Measurements from ENCODE around the gene PRR7. TPM values are rescaled to one million over a fixed set of nuclear protein-coding genes. Genes with fewer than 3 reads are reported as not detected.
A peak's percentile ranks its signal among the peaks of the same experiment; 100 is the strongest.
"Not testable (repeated sequence)": the region's sequence is repeated elsewhere in the genome, so short reads cannot be mapped to it uniquely, and the experiment has no call there.

Gene PRR7
- total RNA-seq, 1 donor from 2014 or later: 4.4 TPM

DNA sequence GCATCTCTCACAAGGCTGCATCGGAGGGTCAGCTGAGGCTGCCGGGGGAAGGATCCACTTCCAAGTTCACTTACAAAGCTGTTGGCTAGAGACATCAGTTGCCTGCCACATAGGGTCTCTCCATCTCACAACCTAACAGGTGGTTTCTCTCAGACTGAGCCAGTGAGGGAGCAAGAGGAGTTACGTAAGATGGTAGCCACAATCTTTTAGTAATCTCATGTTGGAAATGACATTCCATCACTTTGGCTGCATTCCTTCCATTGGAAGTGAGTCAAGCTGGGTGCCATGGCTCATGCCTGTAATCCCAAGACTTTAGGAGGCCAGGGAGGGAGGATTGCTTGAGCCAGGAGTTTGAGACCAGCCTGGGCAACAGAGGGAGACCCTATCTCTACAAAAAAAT is 27.6 kb upstream of the PRR7 start:
- Mint-ChIP-seq H3K36me3 (ENCODE audit: unreplicated experiment) (no peaks in the 10 kb centered on the region), H3K27ac (ENCODE audit: unreplicated experiment) (no peak overlapping the region), H3K9me3 (ENCODE audit: unreplicated experiment) (no peaks in the 10 kb centered on the region), H3K4me1 (ENCODE audit: unreplicated experiment) (peaks cover 3% of the 10 kb centered on the region), H3K4me3 (ENCODE audit: unreplicated experiment) (no peak overlapping the region), H3K27me3 (ENCODE audit: unreplicated experiment) (peaks cover under 1% of the 10 kb centered on the region)
- no peak for DNase-seq (ENCODE audit: extremely low spot score, unreplicated experiment)
- TF ChIP-seq CTCF (IDR thresholded peaks at IDR 0.05): no peak

- not testable (repeated sequence) for H3K4me1 Mint-ChIP-seq (ENCODE audit: unreplicated experiment); DNase-seq (ENCODE audit: extremely low spot score, unreplicated experiment); H3K27me3 Mint-ChIP-seq (ENCODE audit: unreplicated experiment); H3K9me3 Mint-ChIP-seq (ENCODE audit: unreplicated experiment); H3K27ac Mint-ChIP-seq (ENCODE audit: unreplicated experiment); H3K36me3 Mint-ChIP-seq (ENCODE audit: unreplicated experiment); H3K4me3 Mint-ChIP-seq (ENCODE audit: unreplicated experiment)
Observed at GRCh38 chr5:177420472-177420871, 26.1 kb upstream of the PRR7 start.

DNA sequence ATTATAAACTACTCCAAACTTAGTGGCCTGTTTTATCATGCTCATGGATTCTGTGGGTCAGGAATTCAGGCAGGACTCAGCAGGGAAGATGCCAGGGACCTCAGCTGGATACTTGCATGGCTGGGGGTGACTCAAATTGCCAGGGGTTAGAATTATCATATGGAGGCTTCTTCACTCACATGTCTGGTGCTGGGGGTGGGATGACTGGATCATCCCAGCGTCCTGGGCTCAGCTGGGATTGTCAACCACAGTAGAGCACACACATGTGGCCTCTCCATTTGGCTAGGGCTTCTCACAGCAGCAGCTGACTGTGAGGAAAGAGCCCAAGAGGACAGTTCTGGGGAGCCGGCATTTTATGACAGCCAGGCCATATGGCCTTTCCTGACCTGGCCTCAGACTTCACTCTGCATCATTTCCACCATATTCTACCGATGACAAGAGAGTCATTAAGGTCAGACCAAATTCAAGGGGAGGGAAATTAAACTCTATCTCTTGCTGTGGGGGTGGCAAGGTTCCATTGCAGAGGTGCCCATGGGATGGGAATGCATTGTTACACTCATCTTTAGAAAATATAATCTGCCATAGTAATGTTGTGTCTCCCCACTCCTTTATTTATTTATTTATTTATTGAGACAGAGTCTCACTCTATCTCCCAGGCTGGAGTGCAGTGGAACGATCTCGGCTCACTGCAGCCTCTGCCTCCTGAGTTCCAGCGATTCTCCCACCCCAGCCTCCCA is 25.4 kb upstream of the PRR7 start:
- H3K4me1 Mint-ChIP-seq (ENCODE audit: unreplicated experiment): peaks cover 9% of the 10 kb centered on the region
- no peak overlapping the region for H3K4me3 Mint-ChIP-seq (ENCODE audit: unreplicated experiment)
- H3K9me3 Mint-ChIP-seq (ENCODE audit: unreplicated experiment): no peaks in the 10 kb centered on the region
- TF ChIP-seq CTCF (IDR thresholded peaks at IDR 0.05): no peak
- no peaks in the 10 kb centered on the region for H3K27me3 Mint-ChIP-seq (ENCODE audit: unreplicated experiment)
- H3K27ac Mint-ChIP-seq (ENCODE audit: unreplicated experiment): no peak overlapping the region
- no peaks in the 10 kb centered on the region for H3K36me3 Mint-ChIP-seq (ENCODE audit: unreplicated experiment)
- no peak for DNase-seq (ENCODE audit: extremely low spot score, unreplicated experiment)

- Mint-ChIP-seq H3K36me3 (ENCODE audit: unreplicated experiment) (no peaks in the 10 kb centered on the region), H3K27ac (ENCODE audit: unreplicated experiment) (no peak overlapping the region), H3K27me3 (ENCODE audit: unreplicated experiment) (no peaks in the 10 kb centered on the region), H3K9me3 (ENCODE audit: unreplicated experiment) (no peaks in the 10 kb centered on the region), H3K4me3 (ENCODE audit: unreplicated experiment) (no peak overlapping the region), H3K4me1 (ENCODE audit: unreplicated experiment) (peaks cover 18% of the 10 kb centered on the region)
- no peak for DNase-seq (ENCODE audit: extremely low spot score, unreplicated experiment)
- TF ChIP-seq CTCF (IDR thresholded peaks at IDR 0.05): no peak
Observed at GRCh38 chr5:177423671-177424070, 22.9 kb upstream of the PRR7 start.

DNA sequence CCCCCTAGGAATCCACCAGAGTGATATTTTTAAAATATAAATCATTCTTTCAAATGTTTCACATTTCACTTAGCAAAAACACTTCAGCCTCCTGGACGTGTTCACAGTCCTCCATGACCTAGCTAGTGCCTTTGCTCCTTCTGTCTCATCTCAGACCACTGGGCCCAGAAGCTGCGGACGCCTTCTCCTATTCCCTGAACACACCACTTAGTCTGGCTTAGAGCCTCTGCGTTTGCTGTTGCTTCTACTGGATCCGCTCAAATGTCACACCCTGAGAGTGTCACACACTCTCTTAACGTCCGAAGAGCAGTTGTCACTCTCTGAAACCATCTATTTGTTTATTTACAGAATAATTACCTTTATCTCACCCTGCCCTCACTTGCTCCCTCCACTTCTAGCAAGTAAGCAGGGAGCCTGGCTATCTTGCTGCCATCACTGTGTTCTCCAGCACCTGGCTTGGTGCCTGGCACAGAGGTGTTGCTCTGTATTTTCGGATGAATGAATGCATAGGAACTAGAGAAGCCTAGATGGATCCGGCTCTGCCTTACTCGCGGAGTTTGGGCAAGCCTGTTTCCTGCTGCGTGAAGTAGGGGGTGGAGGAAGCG is 21.3 kb upstream of the PRR7 start:
- H3K9me3 Mint-ChIP-seq (ENCODE audit: unreplicated experiment): no peaks in the 10 kb centered on the region

More for the DNA sequence above, 21.3 kb upstream of the PRR7 start:
- H3K27ac Mint-ChIP-seq (ENCODE audit: unreplicated experiment): peak overlapping the region; percentile 98
- DNase-seq (ENCODE audit: extremely low spot score, unreplicated experiment): no peak
- H3K4me1 Mint-ChIP-seq (ENCODE audit: unreplicated experiment): peaks cover 25% of the 10 kb centered on the region
- TF ChIP-seq CTCF (IDR thresholded peaks at IDR 0.05): no peak
- no peaks in the 10 kb centered on the region for H3K27me3 Mint-ChIP-seq (ENCODE audit: unreplicated experiment)
- no peaks in the 10 kb centered on the region for H3K36me3 Mint-ChIP-seq (ENCODE audit: unreplicated experiment)
- H3K4me3 Mint-ChIP-seq (ENCODE audit: unreplicated experiment): peak overlapping the region; percentile 88

All from osteocyte (in vitro differentiated cells).